IMR-90 (cell line): ENCODE data around the gene SSH2. TPM values are rescaled to one million over a fixed set of nuclear protein-coding genes. Genes with fewer than 3 reads are reported as not detected.

Source experiments
- ATAC-seq: fragments of 200-7000 bp; cut with Tn5 transposase; 2 replicates; pipeline ENCODE4 v1.9.1; 2020; ENCODE audit warnings: low read depth, mild to moderate bottlenecking, moderate library complexity
- BruUV-seq: library from RNA; stranded (reverse); fragments of 400-500 nt; replicated peaks from 2 replicates; lab custom pipeline; 2021; lab: Mats Ljungman, UMichigan
- CTCF ChIA-PET: fragments of 300-600 bp; formaldehyde crosslinking; extraction: SDS; loops from one replicate; lab custom pipeline; 2021; ENCODE audit warnings: antibody characterized with exemption; lab: Yijun Ruan, JAX
- POLR2A ChIA-PET: fragments of 300-600 bp; sonication (Branson Sonifier 250); formaldehyde crosslinking; loops from one replicate; lab custom pipeline; 2022; ENCODE audit warnings: antibody characterized with exemption; ENCODE audit not compliant: unreplicated experiment; lab: Charles Lee
- DNase-seq: peaks from one replicate; pipeline ENCODE4 v3.0.0; 2013
- H2AFZ ChIP-seq: replicated peaks from 2 replicates; pipeline ENCODE3; 2013; ENCODE audit warnings: low read length, mild to moderate bottlenecking; ENCODE audit not compliant: poor library complexity
- H2AK5ac ChIP-seq: 2 replicates; pipeline ENCODE4 v1.6.1; 2013; ENCODE audit warnings: low read depth, low read length, inconsistent platforms
- H2AK9ac ChIP-seq: replicated peaks from 2 replicates; pipeline ENCODE3; 2013; ENCODE audit warnings: mild to moderate bottlenecking, low read depth, low read length, moderate library complexity; ENCODE audit not compliant: poor library complexity
- H2BK120ac ChIP-seq: 2 replicates; pipeline ENCODE4 v1.6.1; 2013; ENCODE audit warnings: low read depth, low read length, inconsistent platforms
- H2BK15ac ChIP-seq: 3 replicates; pipeline ENCODE4 v1.6.1; 2013; ENCODE audit warnings: low read depth, low read length, inconsistent platforms
- H2BK20ac ChIP-seq: 2 replicates; pipeline ENCODE4 v1.6.1; 2013; ENCODE audit warnings: low read depth, mild to moderate bottlenecking, inconsistent platforms, low read length, moderate library complexity
- H2BK5ac ChIP-seq: 2 replicates; pipeline ENCODE4 v1.6.1; 2013; ENCODE audit warnings: mild to moderate bottlenecking, low read depth, low read length, inconsistent platforms; ENCODE audit not compliant: poor library complexity, severe bottlenecking
- H3K14ac ChIP-seq: replicated peaks from 2 replicates; pipeline ENCODE4 v1.6.1; 2013; ENCODE audit warnings: low read depth, low read length, inconsistent platforms
- H3K18ac ChIP-seq: 2 replicates; pipeline ENCODE4 v1.6.1; 2013; ENCODE audit warnings: low read depth, low read length, control low read depth
- H3K23ac ChIP-seq: 2 replicates; pipeline ENCODE4 v1.6.1; 2013; ENCODE audit warnings: low read depth, low read length, inconsistent platforms
- H3K27ac ChIP-seq: 2 replicates; pipeline ENCODE4 v1.5.1; 2013; ENCODE audit warnings: mild to moderate bottlenecking, control low read depth, low read length; ENCODE audit not compliant: insufficient read depth
- H3K27me3 ChIP-seq: 2 replicates; pipeline ENCODE4 v1.6.1; 2013; ENCODE audit warnings: low read length; ENCODE audit not compliant: control insufficient read depth, insufficient read depth
- H3K36me3 ChIP-seq: 2 replicates; pipeline ENCODE4 v1.6.1; 2013; ENCODE audit warnings: low read length, mixed read lengths; ENCODE audit not compliant: control insufficient read depth, insufficient read depth
- H3K4ac ChIP-seq: 2 replicates; pipeline ENCODE4 v1.6.1; 2013; ENCODE audit warnings: low read depth, low read length, inconsistent platforms
- H3K4me1 ChIP-seq: 2 replicates; pipeline ENCODE4 v1.6.1; 2013; ENCODE audit warnings: low read length, mixed read lengths; ENCODE audit not compliant: control insufficient read depth, insufficient read depth
- H3K4me2 ChIP-seq: 2 replicates; pipeline ENCODE4 v1.6.1; 2013; ENCODE audit warnings: low read depth, mild to moderate bottlenecking, control low read depth, low read length, moderate library complexity
- H3K4me3 ChIP-seq: 2 replicates; pipeline ENCODE4 v1.5.1; 2013; ENCODE audit warnings: low read depth, mild to moderate bottlenecking, control low read depth, low read length, moderate library complexity; ENCODE audit not compliant: insufficient read depth
- H3K56ac ChIP-seq: 2 replicates; pipeline ENCODE4 v1.6.1; 2013; ENCODE audit warnings: low read length, inconsistent platforms; ENCODE audit not compliant: insufficient read depth; ENCODE audit errors: extremely low read depth
- H3K79me1 ChIP-seq, 2 experiments: 2 replicates each; pipeline ENCODE4 v1.6.1; 2013; ENCODE audit warnings: low read length in 2 of 2, inconsistent platforms in 1 of 2, low read depth in 1 of 2
- H3K9ac ChIP-seq: 2 replicates; pipeline ENCODE4 v1.6.1; 2013; ENCODE audit warnings: low read depth, low read length, control low read depth
- H3K9me1 ChIP-seq: 2 replicates; pipeline ENCODE4 v1.6.1; 2013; ENCODE audit warnings: low read length, inconsistent platforms; ENCODE audit not compliant: insufficient read depth
- H3K9me3 ChIP-seq: 2 replicates; pipeline ENCODE4 v1.6.1; 2013; ENCODE audit warnings: low read length; ENCODE audit not compliant: control insufficient read depth, insufficient read depth
- H4K20me1 ChIP-seq: 2 replicates; pipeline ENCODE4 v1.6.1; 2013; ENCODE audit warnings: low read length, inconsistent platforms; ENCODE audit not compliant: insufficient read depth
- H4K5ac ChIP-seq: 2 replicates; pipeline ENCODE4 v1.6.1; 2013; ENCODE audit warnings: mild to moderate bottlenecking, low read depth, low read length, control low read depth
- H4K8ac ChIP-seq, 2 experiments: 2 replicates each; pipeline ENCODE4 v1.6.1; 2013; ENCODE audit warnings: low read depth in 2 of 2, low read length in 2 of 2, control low read depth in 1 of 2, inconsistent platforms in 1 of 2
- H4K91ac ChIP-seq: 2 replicates; pipeline ENCODE4 v1.6.1; 2013; ENCODE audit warnings: low read depth, low read length, inconsistent platforms; ENCODE audit not compliant: insufficient read depth
- BHLHE40 ChIP-seq: fragments of 150-350 bp; IDR thresholded peaks from 2 replicates; pipeline ENCODE4 v1.6.1; 2016; ENCODE audit warnings: mild to moderate bottlenecking, low read depth, low read length
- CEBPB ChIP-seq: IDR thresholded peaks from 2 replicates; pipeline ENCODE4 v1.6.1; 2012; ENCODE audit warnings: low read depth, low read length, improper control_type of control experiment
- CHD1 ChIP-seq: IDR thresholded peaks from 2 replicates; pipeline ENCODE4 v1.6.1; 2012; ENCODE audit warnings: low read depth, low read length, improper control_type of control experiment
- CTCF ChIP-seq: conservative IDR thresholded peaks from 2 replicates; pipeline ENCODE4 v1.5.1; 2012; ENCODE audit warnings: mild to moderate bottlenecking, low read depth, low read length, improper control_type of control experiment
- ELK1 ChIP-seq: fragments of 150-350 bp; IDR thresholded peaks from 2 replicates; pipeline ENCODE4 v1.6.1; 2016; ENCODE audit warnings: low read depth, mild to moderate bottlenecking, low read length, moderate library complexity, borderline replicate concordance
- FOS ChIP-seq: fragments of 150-350 bp; IDR thresholded peaks from 2 replicates; pipeline ENCODE4 v1.6.1; 2016; ENCODE audit warnings: low read depth, low read length
- MAFK ChIP-seq: IDR thresholded peaks from 2 replicates; pipeline ENCODE4 v1.6.1; 2012; ENCODE audit warnings: low read depth, low read length, improper control_type of control experiment
- MXI1 ChIP-seq: IDR thresholded peaks from 2 replicates; pipeline ENCODE4 v1.6.1; 2012; ENCODE audit warnings: low read depth, mild to moderate bottlenecking, low read length, moderate library complexity, borderline replicate concordance
- NFE2L2 ChIP-seq: fragments of 150-350 bp; IDR thresholded peaks from 2 replicates; pipeline ENCODE4 v1.6.1; 2016; ENCODE audit warnings: low read depth, mild to moderate bottlenecking, low read length
- RCOR1 ChIP-seq: IDR thresholded peaks from 2 replicates; pipeline ENCODE4 v1.6.1; 2012; ENCODE audit warnings: mild to moderate bottlenecking, low read length, improper control_type of control experiment; ENCODE audit not compliant: insufficient replicate concordance
- SMC3 ChIP-seq: fragments of 150-350 bp; IDR thresholded peaks from 2 replicates; pipeline ENCODE4 v1.6.1; 2016; ENCODE audit warnings: low read depth, mild to moderate bottlenecking, antibody characterized with exemption, low read length, moderate library complexity
- WGBS, 2 experiments: methylation state at CpG; one replicate each; pipeline versions ENCODE4 v1.1.5 to v1.1.7; 2013; ENCODE audit warnings: missing lambda C conversion rate in 2 of 2; ENCODE audit not compliant: insufficient read length in 1 of 2; ENCODE audit errors: extremely low coverage in 2 of 2; 5-methylcytosine and 5-hydroxymethylcytosine counted together
- dilution Hi-C: fragments of 300-500 bp; cut with HindIII; formaldehyde crosslinking; loops from one replicate; pipeline ENCODE4 v1.14.3; 2018; ENCODE audit warnings: low sequenced_read_pairs; ENCODE audit not compliant: unreplicated experiment
- in situ Hi-C: fragments of 300-500 bp; cut with MboI; formaldehyde crosslinking; loops from 3 replicates; pipeline ENCODE4 v1.14.3; 2019; ENCODE audit warnings: low sequenced_read_pairs, inconsistent platforms, mixed read lengths
- intact Hi-C: fragments of 100-400 bp; cut with micrococcal nuclease; formaldehyde crosslinking; loops from 2 replicates; pipeline ENCODE4 v1.10.0; 2022
- polyA plus RNA-seq, 3 experiments: library from polyadenylated mRNA; depleted of rRNA; stranded (reverse); fragments of >200 nt; gene quantifications; 2 replicates each; pipeline ENCODE4 v1.2.3, GENCODE V29; 2012; ENCODE audit warnings: low replicate concordance in 1 of 3
- total RNA-seq: library from RNA; depleted of rRNA; stranded (reverse); fragments of >200 nt; gene quantifications from 2 replicates; pipeline ENCODE4 v1.2.3, GENCODE V29; 2012

The SSH2 gene
- total and polyA plus RNA-seq, 2 of the 4 experiments (the other 2 are of a cell fraction), result 9.3 TPM

- Histone ChIP-seq H3K4ac (no peak overlapping the region), H3K27ac (no peak overlapping the region), H3K23ac (no peak overlapping the region), H4K91ac (no peak overlapping the region), H4K5ac (no peak overlapping the region), H3K27me3 (no peaks in the 10 kb centered on the region), H3K18ac (no peak overlapping the region), H2BK15ac (no peak overlapping the region), H3K79me1 (no peaks in the 10 kb centered on the region; a peak in 2 of 4 replicates), H2BK120ac (no peak overlapping the region), H3K14ac (no peak overlapping the region), H2AK9ac (no peak overlapping the region), H4K20me1 (no peaks in the 10 kb centered on the region), H2BK5ac (no peak overlapping the region), H2BK20ac (no peak overlapping the region), H3K9ac (no peak overlapping the region), H2AK5ac (no peak overlapping the region), H3K36me3 (peaks cover 7% of the 10 kb centered on the region), H4K8ac (no peak overlapping the region), H2AFZ (no peak overlapping the region), H3K9me3 (no peaks in the 10 kb centered on the region), H3K9me1 (peaks cover 4% of the 10 kb centered on the region), H3K4me2 (no peak overlapping the region), H3K56ac (no peak overlapping the region), H3K4me1 (peaks cover 4% of the 10 kb centered on the region; the same call in 1 of the 2 replicates), H3K4me3 (no peak overlapping the region)
- TF ChIP-seq CTCF (no peak), CHD1 (no peak), ELK1 (no peak), CEBPB (no peak), MXI1 (no peak), RCOR1 (no peak), BHLHE40 (no peak), MAFK (no peak), FOS (no peak), SMC3 (no peak), NFE2L2 (no peak)
- ChIA-PET POLR2A (no interaction called here), CTCF (interaction anchor here (2.0 kb wide), 1 partner anchor 16 kb away, joined by 8 read pairs; no protein-coding TSS in a partner anchor)
- in situ Hi-C loops (no loop called here), intact Hi-C loops (no loop called here), dilution Hi-C loops (no loop called here)
- DNase-seq (no peak), ATAC-seq (no peak)
- BruUV-seq, result no TSS peak
- WGBS, 2 experiments, result no CpG with 5 or more reads among the region's 6 CpGs
Measured at GRCh38 chr17:29655323-29655722, 274.7 kb downstream of the SSH2 start.
